ENCODE results near the gene LRFN4. TPM values are rescaled to one million over a fixed set of nuclear protein-coding genes. Genes with fewer than 3 reads are reported as not detected.

LRFN4 gene
- total RNA-seq, 2 experiments from 2014 or later = 14.1 to 16.6 TPM

DNA sequence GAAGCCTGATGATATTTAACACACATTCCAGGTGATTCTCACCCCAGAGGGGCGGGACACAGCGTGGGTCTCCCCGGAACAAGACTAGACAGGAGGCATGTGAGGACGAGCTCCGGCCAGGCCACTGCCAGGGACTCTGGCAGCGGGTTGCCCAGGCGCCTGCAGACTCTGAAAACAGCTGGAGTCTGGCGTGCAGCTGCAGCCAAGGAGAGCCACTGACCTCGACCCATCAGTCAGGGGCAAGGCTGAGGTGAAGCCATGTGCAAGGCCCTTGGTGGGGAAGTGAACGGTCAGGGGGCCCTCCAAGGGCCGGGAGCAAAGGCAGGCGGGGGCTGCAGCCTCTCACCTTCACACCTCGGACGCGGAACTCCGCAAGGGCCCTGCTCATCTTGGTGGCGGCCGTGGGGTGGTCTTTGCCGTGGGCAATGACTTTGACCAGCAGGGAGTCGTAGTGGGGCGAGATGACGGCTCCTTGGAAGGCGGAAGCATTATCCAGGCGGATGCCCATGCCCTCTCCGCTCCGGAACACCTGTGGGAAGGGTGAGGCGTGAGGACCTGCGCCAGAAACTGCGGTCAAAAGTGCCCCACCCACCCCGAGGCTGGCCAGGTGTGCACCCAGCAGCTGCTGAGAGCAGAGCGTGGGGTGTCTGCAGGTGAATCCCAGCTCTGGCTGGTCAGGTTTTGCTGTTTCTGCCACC is 6.7 kb downstream of the LRFN4 start:
- no peak for DNase-seq
- Mint-ChIP-seq H3K27me3 (no peaks in the 10 kb centered on the region), H3K9me3 (no peaks in the 10 kb centered on the region), H3K36me3 (ENCODE audit: low read depth) (peaks cover 2% of the 10 kb centered on the region), H3K27ac (no peak overlapping the region), H3K4me1 (peaks cover 1% of the 10 kb centered on the region), H3K4me3 (no peak overlapping the region)
- POLR2A ChIA-PET = no interaction called here
- CTCF ChIA-PET = no interaction called here

DNA sequence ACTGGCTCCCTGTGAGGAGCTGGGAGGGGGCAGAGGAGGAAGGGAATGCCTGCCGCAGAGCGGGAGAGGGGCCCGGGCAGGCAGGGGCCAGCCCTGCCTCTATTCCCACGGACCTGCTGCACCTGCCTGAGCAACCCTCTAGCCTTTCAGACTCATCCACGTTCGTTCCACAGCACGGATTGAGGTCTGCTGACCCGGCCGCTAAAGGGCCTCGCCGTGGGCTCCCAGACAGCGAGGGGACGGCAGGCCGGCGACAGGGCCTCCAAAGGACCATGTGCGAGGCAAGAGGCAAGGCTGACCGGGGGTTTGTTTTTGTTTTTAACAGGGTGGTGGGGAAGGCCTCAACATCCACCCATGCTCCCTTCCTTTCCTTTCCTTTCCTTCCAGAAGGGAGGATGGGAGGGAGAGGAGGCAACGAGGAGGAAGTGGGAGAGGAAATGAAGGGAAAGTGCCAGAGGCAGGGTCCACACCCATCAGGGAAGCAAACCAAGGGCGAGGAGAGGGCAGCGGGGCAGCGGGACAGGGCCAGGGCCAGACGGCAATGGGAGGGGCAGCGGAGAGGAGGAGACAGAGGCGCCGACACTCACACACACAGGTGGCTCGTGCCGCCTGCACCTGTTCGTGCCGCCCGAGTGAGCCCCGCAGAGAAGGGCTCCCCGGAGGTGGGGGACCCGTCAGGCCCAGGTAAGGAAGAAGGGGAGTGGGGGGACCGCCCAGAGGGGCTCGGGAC is 7.5 kb downstream of the LRFN4 start:
- CTCF ChIA-PET = interaction anchor here (0.8 kb wide), 1 partner anchor 11 kb away, joined by 3 read pairs; no protein-coding TSS in a partner anchor

DNA sequence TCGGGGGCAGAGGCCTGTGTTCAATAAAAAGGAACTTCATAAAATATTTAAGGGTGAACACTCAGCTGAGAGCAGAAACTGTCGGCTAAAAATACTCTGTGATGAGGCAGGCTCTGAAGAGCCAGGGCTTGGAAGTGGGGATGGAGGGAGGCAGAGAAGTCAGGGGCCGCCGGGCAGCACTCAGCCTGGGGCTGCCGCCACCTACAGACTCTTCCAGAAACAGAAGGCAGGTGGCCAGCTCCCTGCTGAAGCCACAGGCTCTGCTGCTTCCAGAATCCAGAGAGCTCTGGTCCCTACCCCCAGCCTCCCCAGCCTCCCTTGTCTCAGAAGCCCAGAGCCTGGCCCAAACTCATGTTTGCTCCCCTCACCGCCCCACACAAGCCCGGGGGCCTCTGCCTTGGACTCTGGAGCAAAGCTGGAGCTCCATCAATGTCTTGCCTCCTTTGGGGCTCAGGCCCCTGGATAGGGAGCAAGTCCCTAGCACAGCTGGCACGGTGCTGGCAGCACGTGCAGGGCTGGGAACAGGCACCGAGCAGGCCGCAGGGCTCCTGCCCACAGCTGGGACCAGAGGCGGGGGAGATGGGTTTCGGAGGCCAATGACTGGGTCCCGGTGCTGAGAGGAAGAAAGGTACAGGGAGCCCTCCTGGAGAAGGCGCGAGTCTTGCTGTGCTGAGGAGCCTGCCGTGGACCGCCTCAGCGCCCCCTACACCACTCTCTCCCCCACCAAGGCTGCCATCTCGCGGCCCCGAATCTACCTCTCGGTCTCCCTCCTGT is 8.2 kb downstream of the LRFN4 start:
- peaks cover 12% of the 10 kb centered on the region for H3K4me1 Mint-ChIP-seq
- H3K27ac Mint-ChIP-seq = no peak overlapping the region
- POLR2A ChIA-PET = interaction anchor here (0.6 kb wide), 1 partner anchor 531 kb away, joined by 3 read pairs; no protein-coding TSS in a partner anchor
- no peaks in the 10 kb centered on the region for H3K36me3 Mint-ChIP-seq (ENCODE audit: low read depth)
- no peak for DNase-seq
- H3K4me3 Mint-ChIP-seq = no peak overlapping the region
- no peaks in the 10 kb centered on the region for H3K9me3 Mint-ChIP-seq
- no peaks in the 10 kb centered on the region for H3K27me3 Mint-ChIP-seq
- CTCF ChIA-PET = interaction anchor here (0.8 kb wide), 1 partner anchor 11 kb away, joined by 3 read pairs; no protein-coding TSS in a partner anchor

More for the DNA sequence above, 7.5 kb downstream of the LRFN4 start:
- Mint-ChIP-seq H3K36me3 (ENCODE audit: low read depth) (no peaks in the 10 kb centered on the region), H3K9me3 (no peaks in the 10 kb centered on the region), H3K4me3 (no peak overlapping the region), H3K27me3 (no peaks in the 10 kb centered on the region), H3K4me1 (peaks cover 9% of the 10 kb centered on the region), H3K27ac (no peak overlapping the region)
- DNase-seq = no peak
- POLR2A ChIA-PET = interaction anchor here (0.6 kb wide), 1 partner anchor 532 kb away, joined by 3 read pairs; no protein-coding TSS in a partner anchor

DNA sequence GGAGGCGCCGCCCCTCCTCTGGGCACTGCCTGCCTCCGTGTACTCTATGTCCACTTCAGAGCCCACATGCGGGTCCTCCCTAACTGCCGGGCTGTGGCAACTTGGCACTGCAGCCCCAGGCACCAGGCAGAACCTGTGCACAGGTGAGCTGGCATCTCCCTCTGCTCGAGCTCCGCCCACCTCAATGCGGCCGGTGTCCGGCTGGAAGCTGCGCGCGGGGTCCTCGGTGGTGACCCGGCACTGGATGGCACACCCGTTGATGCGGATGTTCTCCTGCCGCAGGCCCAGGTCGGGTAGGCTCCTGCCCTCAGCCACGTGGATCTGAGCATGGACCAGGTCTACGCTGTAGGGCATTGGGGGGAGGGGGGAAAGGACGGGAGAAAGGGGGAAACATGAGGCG is 9.1 kb downstream of the LRFN4 start:
- Mint-ChIP-seq H3K4me3 (no peak overlapping the region), H3K4me1 (peaks cover 12% of the 10 kb centered on the region), H3K27me3 (no peaks in the 10 kb centered on the region), H3K36me3 (ENCODE audit: low read depth) (no peaks in the 10 kb centered on the region), H3K9me3 (no peaks in the 10 kb centered on the region), H3K27ac (no peak overlapping the region)
- DNase-seq = no peak
- ChIA-PET CTCF (no interaction called here), POLR2A (no interaction called here)

DNA sequence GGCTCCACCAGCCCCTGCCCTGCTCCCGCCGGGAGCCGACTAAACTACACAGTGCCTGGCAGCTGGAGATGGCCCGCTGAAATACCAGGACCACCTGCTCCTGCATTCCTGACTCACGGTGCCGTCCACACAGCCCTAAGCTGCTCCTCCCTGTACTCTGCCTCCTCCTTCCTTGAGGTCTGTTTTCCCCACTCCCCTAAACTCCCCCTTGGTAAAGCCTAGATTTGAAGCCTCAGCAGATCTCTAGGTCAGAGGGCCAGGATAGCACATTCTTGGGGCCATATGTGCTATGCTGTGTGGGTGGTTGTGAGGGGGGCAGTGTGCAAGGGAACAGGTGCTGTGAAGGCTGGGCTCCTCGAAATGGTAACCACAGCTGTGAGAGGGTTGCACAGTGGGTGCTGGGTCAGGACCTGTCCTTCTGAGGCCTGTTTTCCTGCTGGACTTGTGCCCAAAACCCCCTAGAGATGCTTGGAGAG is 9.7 kb downstream of the LRFN4 start:
- POLR2A ChIA-PET = no interaction called here

DNA sequence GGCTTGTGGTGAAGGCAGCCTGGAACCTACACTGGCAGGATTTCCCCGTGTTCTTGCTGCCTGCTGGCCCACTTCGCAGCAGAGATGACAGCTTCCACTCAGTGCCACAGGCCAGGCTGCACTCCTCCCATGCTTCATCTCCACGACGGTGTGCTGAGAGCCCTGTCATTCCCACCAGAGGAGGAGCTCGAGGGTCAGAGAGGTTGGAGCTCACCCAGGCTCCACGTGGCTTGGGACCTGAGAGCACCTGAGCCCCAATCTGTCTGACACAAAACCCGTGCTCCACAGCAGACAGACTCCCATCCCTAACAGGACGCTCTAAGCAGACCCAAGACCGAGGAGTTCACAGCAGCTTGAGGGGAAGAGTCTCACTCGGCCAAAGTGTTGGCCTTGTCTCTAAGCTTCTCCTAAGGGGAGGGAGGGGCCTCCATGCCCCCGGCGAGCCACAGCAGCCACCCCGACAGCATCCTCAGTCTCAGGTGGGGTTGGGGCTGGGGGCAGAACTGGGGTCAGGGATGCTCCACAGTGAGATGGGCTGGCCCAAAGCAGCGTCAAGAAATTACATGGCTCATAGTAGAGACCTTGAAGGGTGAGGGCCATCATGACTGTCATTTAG is 10.7 kb downstream of the LRFN4 start:
- no peaks in the 10 kb centered on the region for H3K27me3 Mint-ChIP-seq
- no peaks in the 10 kb centered on the region for H3K9me3 Mint-ChIP-seq
- no peaks in the 10 kb centered on the region for H3K36me3 Mint-ChIP-seq (ENCODE audit: low read depth)
- DNase-seq = no peak
- no peak overlapping the region for H3K27ac Mint-ChIP-seq
- H3K4me1 Mint-ChIP-seq = peaks cover 12% of the 10 kb centered on the region
- H3K4me3 Mint-ChIP-seq = no peak overlapping the region
- ChIA-PET POLR2A (no interaction called here), CTCF (no interaction called here)

More for the DNA sequence above, 9.7 kb downstream of the LRFN4 start:
- DNase-seq = no peak
- H3K4me1 Mint-ChIP-seq = peaks cover 12% of the 10 kb centered on the region
- no peaks in the 10 kb centered on the region for H3K36me3 Mint-ChIP-seq (ENCODE audit: low read depth)
- no peak overlapping the region for H3K27ac Mint-ChIP-seq
- no peak overlapping the region for H3K4me3 Mint-ChIP-seq
- no peaks in the 10 kb centered on the region for H3K9me3 Mint-ChIP-seq
- H3K27me3 Mint-ChIP-seq = no peaks in the 10 kb centered on the region
- CTCF ChIA-PET = no interaction called here

DNA sequence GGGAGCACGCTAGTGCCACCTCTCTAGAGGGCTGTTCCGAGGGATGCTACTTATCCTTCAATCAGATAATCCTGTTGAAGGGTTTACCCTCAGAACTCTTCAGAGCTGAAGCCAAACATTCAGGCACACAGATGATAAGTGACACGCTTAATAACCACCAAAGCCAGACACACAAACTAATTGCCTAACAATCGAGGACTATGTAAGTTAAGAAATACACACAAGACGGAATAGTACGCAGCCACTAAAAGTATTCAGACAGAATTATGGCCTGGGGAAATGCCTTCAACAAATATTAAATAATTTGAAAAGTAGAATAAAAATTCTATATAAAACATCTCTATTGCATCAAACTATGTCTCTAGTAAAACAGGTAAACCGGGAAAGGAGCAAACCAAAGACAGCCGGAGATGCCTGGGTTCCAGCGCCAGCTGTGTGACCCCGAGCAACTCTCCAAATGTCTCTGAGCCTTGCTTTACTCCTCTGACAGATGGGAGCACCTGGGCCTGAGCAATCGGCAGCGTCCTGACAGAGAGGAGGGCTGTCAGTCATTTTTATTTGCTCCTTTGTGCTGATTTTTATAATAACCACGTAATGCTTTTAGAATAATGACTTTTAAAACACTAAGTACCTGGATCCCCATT is 11.3 kb downstream of the LRFN4 start:
- Mint-ChIP-seq H3K27me3 (no peaks in the 10 kb centered on the region), H3K36me3 (ENCODE audit: low read depth) (no peaks in the 10 kb centered on the region), H3K27ac (no peak overlapping the region), H3K4me1 (peaks cover 12% of the 10 kb centered on the region), H3K4me3 (no peak overlapping the region), H3K9me3 (no peaks in the 10 kb centered on the region)
- POLR2A ChIA-PET = no interaction called here
- CTCF ChIA-PET = no interaction called here
- no peak for DNase-seq

DNA sequence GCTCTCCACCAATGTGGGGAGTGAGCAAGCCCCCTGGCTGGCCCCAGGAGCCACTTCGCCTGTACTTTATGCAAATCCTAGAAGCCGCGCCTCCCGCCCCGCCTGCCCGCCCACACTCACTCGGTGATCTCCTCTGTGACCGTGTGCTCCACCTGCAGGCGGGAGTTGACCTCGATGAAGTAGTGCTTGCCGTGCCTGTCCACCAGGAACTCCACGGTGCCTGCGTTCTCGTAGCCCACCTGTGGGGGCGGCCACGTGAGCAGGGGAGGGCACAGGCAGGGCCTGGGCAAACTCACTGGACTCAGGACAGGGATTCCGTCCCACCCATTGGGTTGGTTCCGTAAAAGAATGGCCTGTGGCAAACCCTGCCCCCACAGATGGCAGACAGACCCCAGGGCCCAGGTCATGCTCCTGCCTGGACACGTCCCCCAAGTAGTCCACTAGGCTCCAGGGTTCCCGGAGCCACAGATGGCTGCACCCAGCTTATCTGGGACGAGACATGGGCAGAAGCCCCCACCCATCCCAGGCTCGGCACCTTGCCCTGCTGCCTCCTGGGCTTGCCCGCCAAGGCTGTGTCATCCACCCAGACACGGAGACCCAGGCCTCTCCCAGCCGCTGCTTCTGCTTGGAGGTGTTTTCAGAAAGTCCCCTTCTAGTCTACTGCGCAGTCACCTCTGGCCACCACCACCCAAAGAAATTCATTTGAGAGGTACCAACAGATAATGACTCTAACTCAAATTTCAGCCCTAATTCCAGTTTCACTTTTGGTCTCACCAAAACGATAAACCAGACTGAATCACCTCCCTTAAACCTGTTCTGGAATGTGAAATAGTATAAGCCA is 12.1 kb downstream of the LRFN4 start:
- peak overlapping the region; percentile 28 for H3K27ac Mint-ChIP-seq
- H3K4me3 Mint-ChIP-seq = no peak overlapping the region
- peaks cover 12% of the 10 kb centered on the region for H3K4me1 Mint-ChIP-seq
- H3K9me3 Mint-ChIP-seq = no peaks in the 10 kb centered on the region
- POLR2A ChIA-PET = no interaction called here
- CTCF ChIA-PET = no interaction called here
- H3K36me3 Mint-ChIP-seq (ENCODE audit: low read depth) = no peaks in the 10 kb centered on the region
- H3K27me3 Mint-ChIP-seq = no peaks in the 10 kb centered on the region
- peak; percentile 87 for DNase-seq

DNA sequence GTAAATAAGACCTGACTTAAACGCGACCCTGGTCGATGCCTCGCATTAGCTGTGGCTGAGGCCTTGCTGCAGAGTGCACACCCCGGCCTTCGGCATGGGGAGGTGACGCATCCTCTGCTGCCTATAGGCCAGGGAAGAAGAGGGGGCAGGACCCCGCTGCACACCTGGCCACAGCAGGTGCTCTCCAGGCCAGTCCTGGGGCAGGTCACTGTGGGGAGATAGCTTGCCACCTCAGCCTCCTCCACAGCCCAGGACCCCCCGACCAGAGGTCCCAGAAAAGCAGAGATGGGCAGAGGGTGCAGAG is 12.7 kb downstream of the LRFN4 start:
- H3K4me3 Mint-ChIP-seq = no peak overlapping the region
- POLR2A ChIA-PET = no interaction called here

DNA sequence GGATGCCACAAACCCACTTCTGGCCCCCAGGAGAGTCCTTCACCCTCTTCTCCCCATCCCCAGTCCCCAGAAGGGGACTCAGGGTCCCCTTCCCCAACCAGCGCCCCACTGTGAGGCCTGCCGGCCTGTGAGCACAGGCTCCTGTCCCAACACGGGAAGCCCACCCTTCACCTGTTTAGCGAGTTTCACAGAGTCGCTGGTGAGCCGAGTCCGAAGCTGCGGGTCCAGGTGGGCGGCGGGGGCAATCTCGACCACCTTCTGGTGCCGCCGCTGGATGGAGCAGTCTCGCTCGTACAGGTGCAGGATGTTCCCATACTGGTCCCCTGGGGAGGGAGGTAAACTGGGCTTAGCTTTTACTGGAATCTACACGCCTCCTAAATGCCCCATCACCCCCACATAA is 13.3 kb downstream of the LRFN4 start:
- Mint-ChIP-seq H3K27me3 (peaks cover 3% of the 10 kb centered on the region), H3K36me3 (ENCODE audit: low read depth) (no peaks in the 10 kb centered on the region), H3K4me1 (peaks cover 12% of the 10 kb centered on the region), H3K9me3 (no peaks in the 10 kb centered on the region), H3K4me3 (no peak overlapping the region), H3K27ac (no peak overlapping the region)
- POLR2A ChIA-PET = no interaction called here
- CTCF ChIA-PET = interaction anchor here (0.9 kb wide), 1 partner anchor 27 kb away, joined by 4 read pairs; the partner anchor contains the start of gene RCE1
- DNase-seq = no peak

More for the DNA sequence above, 12.7 kb downstream of the LRFN4 start:
- H3K9me3 Mint-ChIP-seq = no peaks in the 10 kb centered on the region
- H3K36me3 Mint-ChIP-seq (ENCODE audit: low read depth) = no peaks in the 10 kb centered on the region
- H3K4me1 Mint-ChIP-seq = peaks cover 12% of the 10 kb centered on the region
- H3K27me3 Mint-ChIP-seq = peaks cover 3% of the 10 kb centered on the region
- no peak for DNase-seq
- H3K27ac Mint-ChIP-seq = no peak overlapping the region
- CTCF ChIA-PET = no interaction called here

DNA sequence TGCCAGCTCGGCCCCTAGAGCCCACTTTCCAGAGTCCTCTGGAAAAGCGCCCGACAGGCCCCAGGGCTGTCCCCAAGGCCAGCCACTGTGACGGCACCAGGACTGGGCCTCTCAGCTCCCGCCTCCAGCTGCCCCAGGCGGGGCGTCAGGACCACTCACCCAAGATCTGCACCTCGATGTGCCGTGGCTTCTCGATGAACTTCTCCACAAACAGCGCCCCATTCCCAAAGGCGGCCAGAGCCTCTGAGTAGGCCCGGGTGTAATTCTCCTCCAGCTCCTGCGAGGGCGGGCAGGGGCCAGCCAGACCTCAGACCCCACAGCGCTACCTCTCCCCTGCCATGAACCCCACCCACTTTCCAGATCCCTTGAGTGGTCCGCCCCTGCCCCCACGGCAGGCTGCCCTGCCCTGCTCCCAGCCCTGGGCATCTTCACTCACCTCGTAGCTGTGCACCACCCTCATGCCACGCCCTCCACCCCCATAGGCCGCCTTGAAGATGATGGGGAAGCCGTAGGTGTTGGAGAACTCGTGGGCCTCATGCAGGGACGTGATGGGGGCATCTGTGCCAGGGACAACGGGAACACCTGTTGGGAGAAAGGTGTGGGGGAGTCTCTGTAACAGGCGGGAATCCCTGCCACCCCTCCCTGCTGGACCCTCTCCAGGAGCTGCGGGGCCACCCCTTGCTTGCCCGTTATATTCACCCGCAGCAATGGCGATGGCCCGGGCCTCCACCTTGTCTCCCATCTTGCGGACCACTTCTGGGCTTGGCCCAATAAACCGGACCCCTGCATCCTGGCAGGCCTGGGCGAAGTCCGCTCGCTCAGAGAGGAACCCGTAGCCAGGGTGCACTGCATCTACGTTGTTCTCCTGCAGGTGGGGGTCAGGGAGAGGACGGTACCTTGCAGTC is 14.0 kb downstream of the LRFN4 start:
- no peaks in the 10 kb centered on the region for H3K36me3 Mint-ChIP-seq (ENCODE audit: low read depth)
- no peak for DNase-seq
- no peak overlapping the region for H3K27ac Mint-ChIP-seq
- no peak overlapping the region for H3K4me3 Mint-ChIP-seq
- H3K4me1 Mint-ChIP-seq = peaks cover 12% of the 10 kb centered on the region
- ChIA-PET CTCF (interaction anchor here (0.9 kb wide), 1 partner anchor 27 kb away, joined by 4 read pairs; the partner anchor contains the start of gene RCE1), POLR2A (no interaction called here)
- no peaks in the 10 kb centered on the region for H3K9me3 Mint-ChIP-seq
- peaks cover 3% of the 10 kb centered on the region for H3K27me3 Mint-ChIP-seq

Data from activated CD4-positive, alpha-beta T cell treated with anti-CD3 and anti-CD28 coated beads, Interleukin-2, amount 10 ng/mL, durations not matched to agents 7 days and 5 days (primary cell).